K562 treated with DMSO at 1 percent for 48 hours (cell line): ENCODE measurements around the gene HOTAIR. TPM values are rescaled to one million over a fixed set of nuclear protein-coding genes. Genes with fewer than 3 reads are reported as not detected.

Experiments used
- total RNA-seq: library from RNA; unstranded; fragments of 300-600 nt; gene quantifications from 2 replicates; pipeline ENCODE4 v1.2.3, GENCODE V29; 2022; ENCODE audit warnings: low replicate concordance; ENCODE audit errors: extremely low read depth

Gene HOTAIR
- not detected in 2 replicates for total RNA-seq

DNA sequence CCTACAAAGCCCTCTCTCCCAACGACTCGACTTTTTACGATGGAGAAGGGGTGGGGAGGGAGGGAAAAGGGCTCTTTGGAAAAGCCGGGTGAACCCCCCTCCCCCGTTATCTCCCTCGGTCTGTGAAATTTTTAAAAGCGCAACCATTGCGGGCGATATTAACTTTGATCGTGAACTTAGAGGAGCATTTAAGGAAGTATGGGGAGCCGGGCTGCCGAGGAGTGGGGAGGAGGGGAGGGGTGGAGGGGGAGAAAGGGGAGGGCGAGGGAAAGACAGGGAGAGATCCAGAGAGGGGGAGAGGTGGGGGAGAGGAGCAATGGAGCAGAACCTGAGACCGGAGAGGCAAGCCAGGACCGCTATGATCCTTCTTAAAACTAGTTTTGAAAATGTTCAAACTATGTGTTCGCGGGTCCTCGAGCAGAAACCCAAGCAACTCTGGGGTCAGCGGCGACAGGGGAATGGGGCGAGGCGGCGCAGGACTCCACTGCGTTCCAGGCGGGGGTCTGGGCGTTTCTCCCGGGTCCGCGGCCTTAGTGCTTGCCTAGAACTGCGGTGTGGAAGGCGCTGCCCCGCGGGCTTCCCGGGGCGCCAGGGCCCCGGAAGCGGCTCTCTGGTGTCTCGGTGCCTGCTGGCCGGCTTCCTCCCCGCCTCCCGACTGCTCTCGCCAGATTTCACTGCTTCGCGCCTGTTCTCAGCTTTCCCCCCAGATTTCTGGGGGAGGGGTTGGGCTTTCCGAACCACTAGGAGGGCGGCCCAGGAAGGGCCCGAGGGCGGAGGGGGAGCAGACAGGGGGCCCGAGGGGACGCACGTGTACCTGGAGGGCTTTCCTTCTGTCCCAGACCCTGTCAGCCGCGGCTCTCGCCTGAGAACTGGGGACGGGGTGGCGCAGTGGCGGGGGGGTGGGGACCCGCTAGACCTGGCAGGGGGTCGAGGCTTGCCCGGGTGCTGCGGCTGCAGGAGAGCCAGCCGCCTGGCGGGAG is at the start of gene HOTAIR:
HOTAIR (minus strand) TSS at position 871 of the 980 bp plus-strand sequence.

DNA sequence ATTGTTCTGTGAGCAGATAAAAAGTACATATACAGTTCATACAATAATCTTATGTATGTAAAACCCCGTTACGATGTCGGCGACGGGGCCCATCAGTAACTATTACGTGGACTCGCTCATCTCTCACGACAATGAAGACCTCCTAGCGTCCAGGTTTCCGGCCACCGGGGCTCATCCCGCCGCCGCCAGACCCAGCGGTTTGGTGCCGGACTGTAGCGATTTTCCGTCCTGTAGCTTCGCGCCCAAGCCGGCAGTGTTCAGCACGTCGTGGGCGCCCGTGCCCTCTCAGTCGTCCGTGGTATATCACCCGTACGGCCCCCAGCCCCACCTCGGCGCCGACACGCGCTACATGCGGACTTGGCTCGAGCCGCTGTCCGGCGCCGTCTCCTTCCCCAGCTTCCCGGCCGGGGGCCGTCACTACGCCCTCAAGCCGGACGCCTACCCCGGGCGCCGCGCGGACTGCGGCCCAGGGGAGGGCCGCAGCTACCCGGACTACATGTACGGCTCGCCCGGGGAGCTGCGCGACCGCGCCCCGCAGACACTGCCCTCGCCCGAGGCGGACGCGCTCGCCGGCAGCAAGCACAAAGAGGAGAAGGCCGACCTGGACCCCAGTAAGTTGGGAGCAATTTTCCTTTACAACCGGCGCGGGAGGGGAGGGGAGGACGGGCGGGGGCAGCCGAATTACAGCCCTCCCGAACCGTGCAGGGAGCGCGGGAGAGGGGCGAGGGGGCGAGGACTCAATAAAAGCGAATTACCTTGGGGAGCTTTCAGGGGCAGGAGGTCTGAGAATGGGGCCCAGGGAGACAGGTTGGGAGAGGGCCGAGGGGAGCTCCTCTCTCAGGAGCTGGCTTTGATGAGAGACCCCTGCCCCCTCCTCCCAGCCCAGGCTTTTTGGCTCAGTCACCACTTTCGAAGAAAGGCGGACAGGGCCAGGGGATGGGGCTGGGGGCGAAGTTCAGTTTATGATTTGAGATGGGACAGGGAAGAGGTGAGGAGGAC is 25.7 kb upstream of the HOTAIR start, which contains the start of gene HOXC9:
HOXC9 (plus strand) TSS at position 46 of the 999 bp plus-strand sequence; CDS start at position 74, 28 bp downstream.

DNA sequence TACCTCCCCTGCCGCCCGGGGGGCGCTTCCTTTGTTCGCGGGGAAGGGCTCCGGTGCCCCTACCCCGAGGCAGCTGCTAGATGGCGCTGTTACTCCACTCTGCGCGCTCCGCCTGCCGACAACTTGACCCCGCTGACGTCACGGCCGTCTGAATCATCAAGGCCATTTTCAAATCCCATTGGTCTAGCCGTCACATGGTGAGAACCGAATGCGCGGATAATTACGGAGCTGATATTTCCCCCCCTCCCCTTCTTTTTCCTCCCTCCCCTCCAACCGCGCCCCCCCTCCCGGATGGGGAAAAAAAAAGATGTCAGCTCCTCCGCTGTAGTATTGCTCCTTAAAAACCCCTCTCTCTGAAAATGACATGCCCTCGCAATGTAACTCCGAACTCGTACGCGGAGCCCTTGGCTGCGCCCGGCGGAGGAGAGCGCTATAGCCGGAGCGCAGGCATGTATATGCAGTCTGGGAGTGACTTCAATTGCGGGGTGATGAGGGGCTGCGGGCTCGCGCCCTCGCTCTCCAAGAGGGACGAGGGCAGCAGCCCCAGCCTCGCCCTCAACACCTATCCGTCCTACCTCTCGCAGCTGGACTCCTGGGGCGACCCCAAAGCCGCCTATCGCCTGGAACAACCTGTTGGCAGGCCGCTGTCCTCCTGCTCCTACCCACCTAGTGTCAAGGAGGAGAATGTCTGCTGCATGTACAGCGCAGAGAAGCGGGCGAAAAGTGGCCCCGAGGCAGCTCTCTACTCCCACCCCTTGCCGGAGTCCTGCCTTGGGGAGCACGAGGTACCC is 10.3 kb upstream of the HOTAIR start, which contains the start of gene HOXC10:
HOXC10 (plus strand) TSS at position 246 of the 791 bp plus-strand sequence; CDS start at position 360, 114 bp downstream.

DNA sequence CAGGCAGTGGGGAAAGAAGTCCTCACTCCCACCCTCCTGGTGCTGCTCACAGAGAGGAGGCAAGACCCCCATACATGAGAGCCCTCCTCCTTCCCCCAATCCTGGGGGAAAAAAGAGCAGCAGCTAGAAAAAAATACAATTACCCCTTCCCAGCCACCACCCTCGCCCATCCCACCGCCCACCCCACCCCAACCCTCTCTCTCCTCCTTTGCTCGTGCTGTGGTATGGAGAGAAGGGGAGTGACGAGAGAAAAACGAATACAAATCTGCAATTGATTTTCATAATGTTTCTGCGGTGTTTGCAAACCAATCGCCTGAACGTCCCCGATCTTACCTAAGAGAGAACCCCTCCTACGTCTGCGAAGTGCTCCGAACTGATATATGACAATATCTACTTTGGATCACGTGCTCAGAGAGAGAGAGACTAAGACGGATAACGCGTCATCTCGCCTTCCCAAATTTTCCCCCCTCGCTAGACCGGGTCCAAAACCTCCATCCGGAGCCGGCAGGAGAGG is 2.0 kb downstream of the HOTAIR start, which contains the start of gene HOXC11:
HOXC11 (plus strand) TSS at position 405 of the 514 bp plus-strand sequence. CDS start 116 bp downstream, outside the sequence.

DNA sequence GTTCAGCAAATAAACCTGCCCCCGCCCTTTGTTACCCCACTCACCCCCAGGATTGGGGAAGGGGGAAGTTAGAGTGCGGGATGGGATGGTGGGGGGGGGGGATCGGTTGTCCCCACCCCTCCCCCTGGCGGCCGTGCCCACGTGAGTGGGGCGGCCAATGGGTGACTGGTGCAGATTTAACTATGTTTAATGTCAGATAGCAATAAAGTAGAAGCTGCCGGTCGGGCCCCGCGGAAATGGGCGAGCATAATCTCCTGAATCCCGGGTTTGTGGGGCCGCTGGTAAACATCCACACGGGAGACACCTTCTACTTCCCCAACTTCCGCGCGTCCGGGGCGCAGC is 20.1 kb downstream of the HOTAIR start, which contains the start of gene HOXC12:
HOXC12 (plus strand) TSS at position 210 of the 342 bp plus-strand sequence; CDS start at position 237, 27 bp downstream.

DNA sequence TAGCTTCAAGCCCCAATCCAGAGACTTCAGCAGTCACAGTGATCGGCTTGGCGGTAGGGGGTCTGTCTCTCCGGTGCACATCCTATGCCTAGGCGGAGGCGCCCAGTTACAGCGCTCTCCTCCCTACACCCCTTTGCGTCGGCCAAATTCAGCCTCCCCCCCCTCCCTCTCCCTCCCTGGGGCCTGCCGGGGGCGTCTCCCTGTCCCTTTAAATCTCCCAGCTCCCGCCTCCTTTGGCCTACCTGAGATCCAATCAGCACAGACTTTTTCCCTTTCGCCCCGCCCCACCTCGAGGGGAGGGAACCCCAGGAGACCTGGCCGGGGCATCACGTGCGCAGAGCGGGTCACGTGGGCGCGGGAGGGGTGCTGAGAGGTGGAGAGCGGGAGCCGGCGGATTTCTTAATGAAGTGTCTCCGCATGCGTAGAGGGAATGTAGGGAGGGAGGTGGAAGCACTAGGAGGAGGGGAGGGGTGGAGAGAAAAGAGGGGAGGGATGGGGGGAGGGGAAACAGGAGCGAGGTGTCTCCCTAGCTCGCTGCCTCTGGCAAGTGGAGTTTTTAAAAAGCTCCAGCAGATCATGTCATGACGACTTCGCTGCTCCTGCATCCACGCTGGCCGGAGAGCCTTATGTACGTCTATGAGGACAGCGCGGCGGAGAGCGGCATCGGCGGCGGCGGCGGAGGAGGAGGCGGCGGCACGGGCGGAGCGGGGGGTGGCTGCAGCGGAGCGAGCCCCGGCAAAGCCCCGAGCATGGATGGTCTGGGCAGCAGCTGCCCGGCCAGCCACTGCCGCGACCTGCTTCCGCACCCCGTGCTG is 36.2 kb downstream of the HOTAIR start, which contains the start of gene HOXC13:
HOXC13 (plus strand) TSS at position 506 of the 815 bp plus-strand sequence; CDS start at position 582, 76 bp downstream.

Other genes with a start within 250 kb of the HOTAIR start
- gene CALCOCO1, start 247.5 kb downstream of the HOTAIR start, total RNA-seq = not detected in 2 replicates
- not detected in 2 replicates for gene CISTR, start 223.0 kb downstream of the HOTAIR start, total RNA-seq
- not detected in 2 replicates for gene HOXC13, start 36.1 kb downstream of the HOTAIR start, total RNA-seq
- gene HOXC12, start 20.1 kb downstream of the HOTAIR start, total RNA-seq = not detected in 2 replicates
- not detected in 2 replicates for gene HOXC11, start 1.8 kb downstream of the HOTAIR start, total RNA-seq
- gene HOXC10, start 10.2 kb upstream of the HOTAIR start, total RNA-seq = not detected in 2 replicates
- not detected in 2 replicates for gene HOXC9, start 25.2 kb upstream of the HOTAIR start, total RNA-seq
- not detected in 2 replicates for gene HOXC8, start 34.0 kb upstream of the HOTAIR start, total RNA-seq
- not detected in 2 replicates for gene HOXC6, start 53.5 kb upstream of the HOTAIR start, total RNA-seq
- not detected in 2 replicates for gene HOXC5, start 58.1 kb upstream of the HOTAIR start, total RNA-seq
- gene HOXC4, start 78.9 kb upstream of the HOTAIR start, total RNA-seq = not detected in 2 replicates
- gene SMUG1, start 214.0 kb upstream of the HOTAIR start, total RNA-seq = not detected in 2 replicates